MV-4-11 (cell line): ENCODE measurements around the gene DGLUCY.
"Not testable (repeated sequence)": the region's sequence is repeated elsewhere in the genome, so short reads cannot be mapped to it uniquely, and the experiment has no call there.

Experiments used
- DNase-seq: peaks from one replicate; lab custom pipeline; 2025; lab: John Stamatoyannopoulos, UW

DGLUCY gene

GRCh38 chr14:91258876-91259275 lies 145.0 kb downstream of the DGLUCY start:
- DNase-seq, result no peak

DNA sequence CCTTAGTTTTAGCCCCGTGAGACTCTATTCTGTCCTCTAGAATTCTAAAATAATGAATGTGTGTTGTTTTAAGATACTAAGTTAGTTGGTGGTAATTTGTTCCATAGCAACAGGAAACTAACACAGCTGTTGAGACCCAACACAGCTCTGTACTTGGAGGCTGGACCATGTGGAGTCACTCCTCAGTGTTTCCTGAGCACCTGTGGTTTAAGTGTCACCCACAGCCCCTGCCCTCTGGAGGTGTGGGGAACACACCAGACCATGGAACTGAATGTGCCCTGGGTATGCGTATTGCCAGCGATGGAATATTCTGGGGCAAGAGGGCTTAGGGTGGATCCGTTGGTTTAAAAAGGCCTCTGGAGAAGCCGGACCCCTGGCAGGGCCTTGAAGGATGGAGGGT lies 147.2 kb downstream of the DGLUCY start:
- no peak for DNase-seq

- DNase-seq, result no peak
Observed at GRCh38 chr14:91261986-91262549, 148.2 kb downstream of the DGLUCY start.

DNA sequence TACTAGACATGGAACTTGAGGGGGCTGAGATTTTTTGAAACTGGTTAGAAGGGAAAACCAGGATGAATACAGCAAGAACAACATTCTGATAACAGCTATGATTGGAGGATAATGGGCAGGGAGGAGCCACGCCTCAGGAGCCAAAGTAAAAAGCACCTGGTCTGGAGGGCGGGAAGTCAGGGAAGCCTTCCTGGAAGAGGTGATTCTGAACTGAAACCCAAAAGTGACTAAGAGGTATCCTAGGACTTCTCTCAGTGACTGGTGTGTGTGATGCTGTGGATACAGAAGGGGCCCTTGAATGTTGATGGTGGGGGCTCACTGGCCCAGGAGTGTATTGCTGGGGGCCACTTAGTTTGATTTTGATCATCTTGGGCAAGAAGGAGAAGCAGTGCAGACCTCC lies 149.5 kb downstream of the DGLUCY start:
- no peak for DNase-seq

DNA sequence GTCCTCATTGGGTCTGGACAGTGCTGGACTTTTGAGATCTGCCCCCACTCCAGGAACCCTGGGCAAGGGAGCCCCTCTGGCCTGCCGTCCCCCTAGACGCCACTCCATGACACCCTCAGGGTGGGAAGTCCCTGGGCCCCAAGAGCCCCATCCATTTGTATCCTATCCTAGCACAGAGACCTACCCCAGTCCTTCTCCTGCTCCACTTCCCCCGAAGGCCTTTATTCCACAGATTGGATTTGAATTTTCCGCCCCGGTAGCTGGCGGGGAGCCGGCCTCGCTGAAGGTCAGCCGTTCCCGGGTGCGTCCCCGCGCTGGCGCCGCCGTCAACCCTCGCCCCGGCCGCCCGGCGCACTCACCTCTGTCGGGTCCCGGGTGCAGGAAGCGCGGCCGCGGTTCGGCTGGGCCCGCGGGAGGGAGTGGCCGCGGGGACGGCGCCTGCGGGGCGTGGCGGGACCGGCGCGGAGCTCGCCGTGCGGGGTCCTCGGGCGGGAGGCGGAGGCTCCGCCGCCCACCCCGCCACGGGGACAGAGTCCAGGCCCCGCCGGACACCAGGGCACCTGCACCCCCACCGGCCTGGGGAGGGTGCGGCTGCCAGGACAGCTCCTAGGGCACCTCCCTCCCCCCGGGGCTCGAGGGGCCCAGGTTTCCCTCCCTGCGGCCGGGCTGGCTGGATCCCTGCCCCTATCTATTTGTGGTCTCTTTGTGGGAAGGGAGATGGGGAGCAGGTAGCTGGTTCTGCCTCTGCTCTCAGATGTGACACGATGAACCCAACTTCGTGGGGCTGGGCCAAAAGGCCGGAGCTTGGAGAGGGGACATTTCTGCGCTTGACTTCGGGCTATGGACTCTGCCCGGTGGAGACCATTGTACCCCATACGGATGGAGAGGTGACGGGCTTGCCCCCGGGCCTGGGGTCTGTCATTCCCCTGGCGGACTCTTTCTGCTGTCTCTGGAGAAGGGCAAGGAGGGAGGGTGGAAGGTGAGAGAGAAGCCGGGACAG lies 150.6 kb downstream of the DGLUCY start:
- no peak for DNase-seq

DNA sequence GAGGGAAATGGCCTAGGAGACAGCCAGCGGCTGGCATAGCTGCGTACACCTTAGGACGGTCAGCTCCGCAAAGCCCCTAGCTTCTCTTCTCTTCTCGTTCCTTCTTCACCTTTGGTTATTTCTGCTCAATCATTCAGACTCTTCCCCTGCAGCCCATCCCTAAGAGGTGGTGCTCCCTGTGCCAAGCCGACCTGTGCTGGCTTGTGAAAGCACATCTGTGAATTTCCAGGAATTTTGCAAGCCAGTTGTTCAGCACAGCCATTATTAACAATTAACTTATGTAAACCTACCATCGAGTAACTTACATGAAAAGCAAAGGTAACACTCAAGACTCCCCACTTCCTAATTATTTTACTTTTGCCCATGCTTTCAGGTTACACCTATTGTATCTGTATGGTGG lies 151.5 kb downstream of the DGLUCY start:
- no peak for DNase-seq

- not testable (repeated sequence) for DNase-seq
Observed at GRCh38 chr14:91266276-91266675, 152.4 kb downstream of the DGLUCY start.

DNA sequence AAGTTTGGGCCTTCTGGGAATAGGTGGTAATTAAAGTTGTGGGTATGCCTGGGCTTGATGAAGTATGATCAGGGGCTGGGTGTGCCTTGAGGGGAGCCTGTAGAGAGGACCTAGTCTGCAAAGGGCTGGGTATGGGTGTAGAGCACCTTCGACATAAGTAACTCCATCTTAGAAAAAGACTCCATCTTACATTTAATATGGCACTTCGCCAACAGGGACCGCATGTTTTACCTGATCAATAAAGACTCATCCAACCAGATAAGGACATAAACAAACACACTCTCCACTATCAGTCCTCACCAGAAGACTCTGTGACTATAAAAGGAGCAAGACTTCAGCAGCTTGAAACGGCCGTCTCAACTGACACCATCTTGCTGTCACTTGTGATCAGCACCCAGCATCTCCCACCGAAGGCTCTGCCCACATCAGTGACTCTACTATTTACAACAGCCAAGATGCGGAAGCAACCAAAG lies 154.1 kb downstream of the DGLUCY start:
- DNase-seq, result no peak

- DNase-seq, result no peak
Observed at GRCh38 chr14:91269076-91269991, 155.5 kb downstream of the DGLUCY start.

GRCh38 chr14:91270188-91270587 lies 156.3 kb downstream of the DGLUCY start:
- no peak for DNase-seq

DNA sequence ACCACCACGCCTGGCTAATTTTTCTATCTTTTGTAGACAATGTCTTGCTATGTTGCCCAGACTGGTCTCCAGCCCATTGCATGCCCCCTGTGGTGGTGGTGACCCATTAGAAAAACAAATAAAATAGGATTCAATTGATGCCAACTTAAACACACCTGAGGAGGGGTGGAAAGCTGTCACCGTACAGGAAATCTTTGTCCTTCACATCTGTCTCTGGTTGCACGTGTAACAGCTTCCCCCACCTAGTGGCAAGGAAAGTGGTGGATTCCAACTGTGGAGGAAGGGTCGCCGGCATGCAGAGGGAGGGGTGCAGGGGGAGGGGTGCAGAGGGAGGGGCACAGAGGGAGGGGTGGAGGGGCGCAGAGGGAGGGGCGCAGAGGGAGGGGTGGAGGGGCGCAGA lies 156.7 kb downstream of the DGLUCY start:
- DNase-seq, result no peak

DNA sequence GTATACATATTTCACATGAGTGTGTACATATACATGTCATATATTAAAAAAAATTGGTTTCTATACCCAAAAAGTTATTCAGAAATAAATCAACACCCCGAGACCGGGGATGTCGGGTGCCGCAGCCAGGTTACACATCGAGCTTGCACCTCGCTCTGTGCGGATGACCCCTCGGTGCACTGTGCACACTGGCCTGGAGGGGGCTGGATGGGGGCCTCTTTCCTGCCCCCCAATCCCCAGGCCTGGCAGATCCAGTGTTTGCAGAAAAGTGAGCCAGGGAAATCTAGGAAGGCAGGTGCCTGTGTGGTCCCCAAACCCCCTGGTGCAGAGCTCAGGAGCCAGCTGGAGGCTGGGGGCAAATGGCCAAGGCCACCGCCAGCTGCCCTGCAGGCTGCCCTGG lies 157.8 kb downstream of the DGLUCY start:
- no peak for DNase-seq

- DNase-seq, result no peak
Observed at GRCh38 chr14:91272341-91273272, 158.7 kb downstream of the DGLUCY start.

DNA sequence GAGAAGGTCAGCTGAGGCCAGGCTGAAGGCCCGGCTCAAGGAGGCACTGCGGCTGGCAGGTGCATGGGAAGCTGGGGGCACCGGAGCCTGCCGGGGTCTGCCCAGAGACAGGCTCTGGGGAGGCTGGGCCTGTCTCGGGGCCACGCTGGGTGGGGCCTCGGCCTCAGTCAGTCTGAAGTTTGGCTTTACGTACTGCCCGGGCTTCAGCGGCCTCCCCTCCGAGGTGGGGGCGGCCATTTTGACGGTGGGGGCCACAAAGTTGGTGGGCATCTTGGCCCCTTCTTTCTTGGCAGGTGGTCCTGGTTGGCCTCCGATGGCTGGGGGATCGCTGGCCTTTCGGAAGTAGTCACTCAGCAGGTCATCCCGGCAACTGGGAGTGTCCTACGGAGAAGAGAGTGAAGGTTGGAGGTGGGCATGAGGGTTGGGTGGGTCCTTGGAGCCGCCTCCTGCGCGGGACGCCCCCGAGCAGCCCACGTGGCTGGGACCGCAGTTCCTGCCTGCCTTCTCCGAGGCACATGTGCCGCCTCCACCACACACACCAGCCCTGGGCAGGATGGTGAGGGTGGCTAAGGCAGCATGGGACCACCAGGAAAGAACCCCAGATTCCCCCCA lies 159.5 kb downstream of the DGLUCY start:
- DNase-seq, result no peak

- DNase-seq, result no peak
Observed at GRCh38 chr14:91273885-91274273, 160.0 kb downstream of the DGLUCY start.

DNA sequence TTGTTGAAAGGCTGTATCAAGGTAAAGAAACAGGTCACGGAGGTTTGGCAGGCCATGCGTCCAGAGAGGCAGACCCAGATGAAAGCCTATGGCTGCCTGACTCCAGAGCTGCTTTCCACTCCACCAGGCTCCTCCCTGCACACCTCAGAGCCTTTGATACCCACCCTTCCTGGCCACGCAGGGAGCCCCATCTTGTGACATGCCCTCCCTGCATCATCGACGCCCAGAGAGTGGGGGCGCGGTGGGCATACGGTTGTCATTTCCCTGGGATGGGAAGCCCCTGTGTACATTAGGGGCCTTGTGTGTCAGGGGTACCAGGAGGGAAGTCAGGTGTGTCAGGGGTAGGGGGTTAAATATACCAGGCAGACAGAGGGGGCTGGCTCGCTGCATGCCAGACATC lies 160.9 kb downstream of the DGLUCY start:
- DNase-seq, result no peak
